ENCODE results near the gene HPCAL1. TPM values are rescaled to one million over a fixed set of nuclear protein-coding genes. Genes with fewer than 3 reads are reported as not detected.

Gene HPCAL1
- total RNA-seq, 2 donors from 2014 or later = 21.6 to 26.0 TPM

- DNase-seq (ENCODE audit: low spot score) = no peak
- intact Hi-C loops (cut with DNase I) = no loop called here
Measured at GRCh38 chr2:10390369-10390801, 87.7 kb downstream of the HPCAL1 start.

- DNase-seq (ENCODE audit: low spot score) = no peak
- intact Hi-C loops (cut with DNase I) = no loop called here
Measured at GRCh38 chr2:10392100-10392499, 89.4 kb downstream of the HPCAL1 start.

- intact Hi-C loops (cut with DNase I) = no loop called here
- no peak for DNase-seq (ENCODE audit: low spot score)
Measured at GRCh38 chr2:10392548-10392947, 89.8 kb downstream of the HPCAL1 start.

- DNase-seq (ENCODE audit: low spot score) = no peak
- intact Hi-C loops (cut with DNase I) = loop anchor here in 1 of 2 donors (1.0 kb wide), 1 partner anchor 174 kb away; no protein-coding TSS in a partner anchor
Measured at GRCh38 chr2:10392951-10393639, 90.4 kb downstream of the HPCAL1 start.

GRCh38 chr2:10393640-10393982 is 90.9 kb downstream of the HPCAL1 start:
- no peak for DNase-seq (ENCODE audit: low spot score)
- intact Hi-C loops (cut with DNase I) = loop anchor here in 1 of 2 donors (1.0 kb wide), 1 partner anchor 174 kb away; no protein-coding TSS in a partner anchor

- intact Hi-C loops (cut with DNase I) = no loop called here
- no peak for DNase-seq (ENCODE audit: low spot score)
Measured at GRCh38 chr2:10395893-10396292, 93.2 kb downstream of the HPCAL1 start.

GRCh38 chr2:10396464-10396863 is 93.8 kb downstream of the HPCAL1 start:
- intact Hi-C loops (cut with DNase I) = no loop called here
- no peak for DNase-seq (ENCODE audit: low spot score)

GRCh38 chr2:10397297-10397875 is 94.7 kb downstream of the HPCAL1 start:
- no peak for DNase-seq (ENCODE audit: low spot score)
- intact Hi-C loops (cut with DNase I) = no loop called here

- intact Hi-C loops (cut with DNase I) = no loop called here
- no peak for DNase-seq (ENCODE audit: low spot score)
Measured at GRCh38 chr2:10397878-10398277, 95.2 kb downstream of the HPCAL1 start.

- intact Hi-C loops (cut with DNase I) = no loop called here
- peak; percentile 85 for DNase-seq (ENCODE audit: low spot score)
Measured at GRCh38 chr2:10398496-10398895, 95.8 kb downstream of the HPCAL1 start.

GRCh38 chr2:10399358-10399757 is 96.7 kb downstream of the HPCAL1 start:
- no peak for DNase-seq (ENCODE audit: low spot score)
- intact Hi-C loops (cut with DNase I) = no loop called here

GRCh38 chr2:10400002-10400401 is 97.3 kb downstream of the HPCAL1 start:
- DNase-seq (ENCODE audit: low spot score) = no peak
- intact Hi-C loops (cut with DNase I) = no loop called here

GRCh38 chr2:10400568-10400977 is 97.9 kb downstream of the HPCAL1 start:
- intact Hi-C loops (cut with DNase I) = no loop called here
- DNase-seq (ENCODE audit: low spot score) = peak; percentile 85

GRCh38 chr2:10400978-10401951 is 98.6 kb downstream of the HPCAL1 start:
- DNase-seq (ENCODE audit: low spot score) = no peak

GRCh38 chr2:10402062-10402585 is 99.4 kb downstream of the HPCAL1 start:
- no peak for DNase-seq (ENCODE audit: low spot score)
- intact Hi-C loops (cut with DNase I) = no loop called here

More at GRCh38 chr2:10400978-10401951, 98.6 kb downstream of the HPCAL1 start:
- intact Hi-C loops (cut with DNase I) = no loop called here

- DNase-seq (ENCODE audit: low spot score) = no peak
- intact Hi-C loops (cut with DNase I) = no loop called here
Measured at GRCh38 chr2:10402653-10403215, 100.0 kb downstream of the HPCAL1 start.

- no peak for DNase-seq (ENCODE audit: low spot score)
Measured at GRCh38 chr2:10404324-10405143, 101.8 kb downstream of the HPCAL1 start.

GRCh38 chr2:10405448-10405847 is 102.7 kb downstream of the HPCAL1 start:
- DNase-seq (ENCODE audit: low spot score) = peak; percentile 88
- intact Hi-C loops (cut with DNase I) = loop anchor here in 1 of 2 donors (5.0 kb wide), 1 partner anchor 103 kb away; the partner anchor contains the start of gene HPCAL1

More at GRCh38 chr2:10404324-10405143, 101.8 kb downstream of the HPCAL1 start:
- intact Hi-C loops (cut with DNase I) = loop anchor here in 1 of 2 donors (5.0 kb wide), 1 partner anchor 102 kb away; the partner anchor contains the start of gene HPCAL1

All from posterior vena cava (tissue), 2 donors.